ENCODE measurements around the gene WDR59.

Gene WDR59

GRCh38 chr16:74984529-74985296 is at the start of gene WDR59:
Gene WDR59 (minus strand): TSS chr16:74985123. CDS start chr16:74985017, 106 bp downstream.
- no peaks in the 10 kb centered on the region for H3K27me3 ChIP-seq (replicated peaks; ENCODE audit: insufficient read depth, low read length)
- peak within 1 kb of the TSS; percentile 74 for H3K9ac ChIP-seq (ENCODE audit: low read length)
- H3K9me3 ChIP-seq (replicated peaks; ENCODE audit: insufficient read depth, low read length): no peaks in the 10 kb centered on the region
- no peaks in the 10 kb centered on the region for H3K4me1 ChIP-seq (ENCODE audit: low read length)
- H2AFZ ChIP-seq (ENCODE audit: low read length): peak within 1 kb of the TSS; percentile 74
- H3K9me2 ChIP-seq (replicated peaks; ENCODE audit: insufficient read depth, low read length): no peaks in the 10 kb centered on the region
- H3K36me3 ChIP-seq (replicated peaks; ENCODE audit: insufficient read depth, low read length): no peaks in the 10 kb centered on the region
- peaks cover 5% of the 10 kb centered on the region; the same call in 1 of the 2 replicates for H3K79me2 ChIP-seq (ENCODE audit: low read length)
- peak; percentile 98 for DNase-seq
- peak within 1 kb of the TSS; percentile 93 for H3K4me3 ChIP-seq (ENCODE audit: low read length)
- peak within 1 kb of the TSS; percentile 57; the same call in 1 of the 2 replicates for H3K4me2 ChIP-seq (ENCODE audit: low read depth, low read length)
- no peaks in the 10 kb centered on the region for H4K20me1 ChIP-seq (ENCODE audit: insufficient read depth, low read length)
- TF ChIP-seq EZH2 (optimal IDR thresholded peaks at IDR 0.05; ENCODE audit: low read depth, low read length) (no peak), EZH2phosphoT487 (IDR thresholded peaks at IDR 0.05; ENCODE audit: low read length) (no peak), CTCF (IDR thresholded peaks at IDR 0.05; ENCODE audit: low read length) (no peak)
- H3K27ac ChIP-seq (ENCODE audit: low read length): no peak within 1 kb of the TSS
- no peaks in the 10 kb centered on the region for H3F3A ChIP-seq (ENCODE audit: insufficient read depth, low read length)

GRCh38 chr16:75032655-75033054 is 47.7 kb upstream of the WDR59 start:
- Histone ChIP-seq H3F3A (ENCODE audit: insufficient read depth, low read length) (no peaks in the 10 kb centered on the region), H3K27ac (ENCODE audit: low read length) (no peak overlapping the region), H3K9me3 (replicated peaks; ENCODE audit: insufficient read depth, low read length) (no peaks in the 10 kb centered on the region), H3K27me3 (replicated peaks; ENCODE audit: insufficient read depth, low read length) (no peaks in the 10 kb centered on the region), H2AFZ (ENCODE audit: low read length) (no peak overlapping the region), H3K9ac (ENCODE audit: low read length) (no peak overlapping the region), H3K4me1 (ENCODE audit: low read length) (no peaks in the 10 kb centered on the region), H3K36me3 (replicated peaks; ENCODE audit: insufficient read depth, low read length) (no peaks in the 10 kb centered on the region), H4K20me1 (ENCODE audit: insufficient read depth, low read length) (no peaks in the 10 kb centered on the region), H3K9me2 (replicated peaks; ENCODE audit: insufficient read depth, low read length) (no peaks in the 10 kb centered on the region), H3K4me3 (ENCODE audit: low read length) (no peak overlapping the region), H3K79me2 (ENCODE audit: low read length) (no peaks in the 10 kb centered on the region), H3K4me2 (ENCODE audit: low read depth, low read length) (no peak overlapping the region)
- TF ChIP-seq CTCF (IDR thresholded peaks at IDR 0.05; ENCODE audit: low read length) (no peak), EZH2phosphoT487 (IDR thresholded peaks at IDR 0.05; ENCODE audit: low read length) (no peak), EZH2 (optimal IDR thresholded peaks at IDR 0.05; ENCODE audit: low read depth, low read length) (no peak)
- no peak for DNase-seq

- Histone ChIP-seq H3K79me2 (ENCODE audit: low read length) (no peaks in the 10 kb centered on the region), H3K36me3 (replicated peaks; ENCODE audit: insufficient read depth, low read length) (no peaks in the 10 kb centered on the region), H3K4me3 (ENCODE audit: low read length) (no peak overlapping the region), H3K9me2 (replicated peaks; ENCODE audit: insufficient read depth, low read length) (no peaks in the 10 kb centered on the region), H2AFZ (ENCODE audit: low read length) (no peak overlapping the region), H3K9ac (ENCODE audit: low read length) (no peak overlapping the region), H3K4me1 (ENCODE audit: low read length) (no peaks in the 10 kb centered on the region), H3K27me3 (replicated peaks; ENCODE audit: insufficient read depth, low read length) (no peaks in the 10 kb centered on the region), H4K20me1 (ENCODE audit: insufficient read depth, low read length) (no peaks in the 10 kb centered on the region), H3K9me3 (replicated peaks; ENCODE audit: insufficient read depth, low read length) (no peaks in the 10 kb centered on the region), H3F3A (ENCODE audit: insufficient read depth, low read length) (no peaks in the 10 kb centered on the region), H3K27ac (ENCODE audit: low read length) (no peak overlapping the region), H3K4me2 (ENCODE audit: low read depth, low read length) (no peak overlapping the region)
- no peak for DNase-seq
- TF ChIP-seq EZH2 (optimal IDR thresholded peaks at IDR 0.05; ENCODE audit: low read depth, low read length): no peak
- TF ChIP-seq CTCF (IDR thresholded peaks at IDR 0.05; ENCODE audit: low read length): no peak
- no peak for TF ChIP-seq EZH2phosphoT487 (IDR thresholded peaks at IDR 0.05; ENCODE audit: low read length)
These were observed 44.9 kb upstream of the WDR59 start for GRCh38 chr16:75029854-75030253.
